Measurements from ENCODE around the gene SP140.

Gene SP140

DNA sequence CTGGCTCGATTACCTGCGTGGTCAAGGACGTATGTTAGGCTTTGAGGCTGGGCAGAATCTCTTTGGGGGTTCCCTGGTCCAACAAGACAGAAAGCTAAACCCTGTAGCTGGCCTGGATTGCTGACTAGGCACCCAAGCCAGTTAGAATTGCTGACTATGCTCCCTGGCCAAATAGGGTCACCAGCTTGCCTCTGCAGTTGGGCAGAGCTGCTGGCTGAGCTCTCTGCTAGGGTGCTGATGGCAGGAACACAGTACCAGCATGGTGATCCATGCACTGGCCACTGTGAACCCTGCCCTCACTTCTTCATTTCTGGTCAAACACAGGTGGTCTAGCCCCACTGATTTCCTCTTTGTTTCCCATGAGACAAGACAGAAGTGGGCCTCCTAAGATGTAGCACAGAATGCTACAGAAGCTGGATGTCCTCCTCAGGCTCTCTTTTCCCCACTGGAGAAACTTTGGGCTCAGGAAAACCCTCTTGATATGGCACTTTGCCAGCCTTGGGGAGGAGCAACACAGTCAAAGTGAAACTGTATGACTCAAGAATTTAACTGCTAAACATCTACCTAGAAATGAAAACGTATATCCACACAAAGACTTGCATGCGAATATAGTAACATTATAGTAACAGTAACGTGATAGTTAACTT, 122.2 kb downstream of the SP140 start:
- no peak for TF ChIP-seq GATA3 (IDR thresholded peaks at IDR 0.05; ENCODE audit: low read depth, low read length)
- no peak for TF ChIP-seq GATA2 (IDR thresholded peaks at IDR 0.05; ENCODE audit: low read depth, low read length)

DNA sequence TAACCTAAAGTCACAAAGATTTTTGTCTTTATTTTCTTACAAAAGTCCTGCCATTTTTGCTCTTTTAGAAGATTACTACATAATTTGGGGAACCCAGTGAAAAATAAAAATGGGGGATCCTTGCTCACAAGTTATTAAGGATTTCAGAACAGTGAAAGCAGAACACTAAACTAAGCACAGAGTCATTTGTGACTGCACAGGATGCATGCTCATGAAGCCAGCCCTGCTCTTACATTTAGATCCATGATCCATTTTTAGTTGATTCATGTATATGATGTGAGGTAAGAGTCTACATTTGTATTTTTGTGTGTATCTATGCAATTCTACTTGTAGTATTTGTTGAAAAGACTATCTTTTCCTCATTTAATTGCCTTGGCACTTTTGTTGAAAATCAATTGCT, 123.3 kb downstream of the SP140 start:
- TF ChIP-seq GATA3 (IDR thresholded peaks at IDR 0.05; ENCODE audit: low read depth, low read length): no peak
- TF ChIP-seq GATA2 (IDR thresholded peaks at IDR 0.05; ENCODE audit: low read depth, low read length): no peak

DNA sequence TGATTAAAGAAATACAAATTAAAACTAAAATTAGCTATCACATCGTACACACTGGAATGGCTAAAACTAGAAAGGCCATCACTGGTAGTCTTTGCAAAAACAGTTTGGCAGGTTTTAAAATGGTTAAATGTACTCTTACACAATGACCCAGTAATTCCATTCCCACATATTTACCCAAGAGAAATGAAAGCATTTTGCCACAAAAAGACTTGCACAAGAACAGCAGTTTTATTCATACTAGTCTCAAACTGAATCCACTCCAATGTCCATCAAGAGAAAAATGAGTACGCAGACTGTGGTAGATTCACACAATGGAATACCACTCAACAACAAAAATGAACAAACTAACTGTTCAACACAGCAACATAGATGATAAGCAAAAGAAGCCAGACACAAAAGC, 130.5 kb downstream of the SP140 start:
- no peak for TF ChIP-seq GATA2 (IDR thresholded peaks at IDR 0.05; ENCODE audit: low read depth, low read length)

DNA sequence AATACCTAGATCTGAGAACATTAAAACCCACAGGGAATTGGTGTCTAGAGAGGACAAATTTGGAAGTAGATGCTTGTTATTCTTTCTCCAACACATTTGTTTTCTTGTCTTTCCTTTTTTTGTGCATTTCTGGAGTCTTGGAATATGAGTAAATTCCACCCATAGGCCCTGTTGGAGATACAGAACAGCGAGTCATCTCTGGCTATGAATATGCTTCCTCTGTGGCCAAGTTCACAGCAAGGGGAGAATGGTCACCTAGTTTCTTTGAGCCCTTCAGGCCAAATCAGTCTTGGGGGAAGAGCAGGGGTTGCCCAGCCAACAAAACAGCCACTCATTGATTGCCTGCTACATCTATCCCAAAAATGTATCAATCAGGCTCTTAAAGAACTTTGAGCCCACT, 132.8 kb downstream of the SP140 start:
- TF ChIP-seq GATA3 (IDR thresholded peaks at IDR 0.05; ENCODE audit: low read depth, low read length) (no peak), GATA2 (IDR thresholded peaks at IDR 0.05; ENCODE audit: low read depth, low read length) (no peak)

DNA sequence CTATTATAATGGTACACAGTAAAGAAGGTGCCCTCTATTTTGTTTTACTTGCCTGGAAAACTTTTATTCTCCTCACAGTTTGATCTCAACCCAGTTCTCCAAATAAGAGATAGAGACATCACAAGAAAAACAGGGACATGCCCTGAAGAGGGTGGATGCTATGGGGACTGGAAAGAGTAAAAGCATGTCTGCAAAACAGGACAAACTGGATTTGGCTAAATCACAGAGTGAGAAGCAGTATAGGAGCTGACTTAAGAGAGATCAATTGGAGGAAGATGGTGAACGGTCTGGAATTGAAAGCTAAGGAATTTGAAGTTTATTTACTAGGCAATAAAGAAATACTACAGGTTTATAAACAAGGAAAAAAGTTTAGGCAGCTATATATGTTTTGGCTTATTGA, 134.5 kb downstream of the SP140 start:
- no peak for TF ChIP-seq GATA3 (IDR thresholded peaks at IDR 0.05; ENCODE audit: low read depth, low read length)
- TF ChIP-seq GATA2 (IDR thresholded peaks at IDR 0.05; ENCODE audit: low read depth, low read length): no peak

DNA sequence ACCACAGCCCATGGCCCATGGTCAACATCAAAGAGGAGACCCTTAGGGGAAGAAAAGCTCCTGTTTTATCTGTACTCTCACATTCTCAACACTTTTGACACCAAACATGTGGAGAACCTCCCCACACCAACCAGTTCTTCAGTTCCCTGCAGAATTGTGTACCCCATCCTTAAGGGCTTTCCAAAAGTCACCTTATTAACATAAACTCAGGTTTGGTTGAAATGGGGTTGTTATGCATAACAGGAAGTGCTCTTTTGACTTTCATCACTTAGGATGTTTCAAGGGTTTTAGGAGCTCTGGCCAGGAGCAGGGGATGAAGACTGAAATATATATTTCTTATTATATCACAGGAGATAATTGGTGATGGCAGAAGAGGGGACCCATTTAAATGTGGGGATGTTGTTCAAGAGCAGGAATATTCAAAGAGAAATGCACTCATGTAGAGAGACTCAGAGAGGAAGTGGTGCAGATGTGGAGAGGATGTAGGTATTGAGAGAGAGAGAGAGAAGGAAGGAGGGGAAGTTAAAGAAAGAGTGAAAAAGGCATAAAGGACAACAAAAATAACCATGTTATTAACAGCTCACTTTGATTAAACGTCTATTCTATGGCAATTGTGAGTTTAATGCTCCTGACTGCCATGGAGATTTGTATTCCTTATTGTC, 136.6 kb downstream of the SP140 start:
- TF ChIP-seq GATA2 (IDR thresholded peaks at IDR 0.05; ENCODE audit: low read depth, low read length) (no peak), GATA3 (IDR thresholded peaks at IDR 0.05; ENCODE audit: low read depth, low read length) (no peak)
